GM19372 (cell line): ENCODE data around the gene USP28.
"Not testable (repeated sequence)": the region's sequence is repeated elsewhere in the genome, so short reads cannot be mapped to it uniquely, and the experiment has no call there.

Experiments used
- ATAC-seq: cut with Tn5 transposase; IDR thresholded peaks from one replicate; pipeline ENCODE4 v1.9.1; 2021; ENCODE audit warnings: mild to moderate bottlenecking, low read depth, moderate library complexity; ENCODE audit not compliant: unreplicated experiment

Gene USP28

DNA sequence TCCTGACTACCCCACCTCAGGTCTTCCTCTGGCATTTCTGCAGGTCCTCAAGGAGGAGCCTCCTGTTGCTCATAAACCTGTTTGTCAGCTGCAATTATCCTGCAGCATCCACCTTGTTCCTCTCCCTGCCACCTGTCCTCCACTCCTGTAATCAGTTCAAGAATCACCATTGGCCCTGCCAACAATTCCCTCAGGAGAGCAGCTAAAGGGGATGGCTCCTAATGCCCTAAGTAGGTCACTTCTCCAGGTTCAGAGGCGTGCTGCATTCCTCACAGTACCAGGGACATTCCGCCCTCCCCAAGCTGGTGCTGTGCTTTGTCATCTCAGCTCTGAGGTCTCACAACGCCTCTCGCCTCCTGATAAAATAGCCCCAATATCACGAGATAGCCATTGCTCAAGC lies 93.7 kb downstream of the USP28 start:
- no peak for ATAC-seq

DNA sequence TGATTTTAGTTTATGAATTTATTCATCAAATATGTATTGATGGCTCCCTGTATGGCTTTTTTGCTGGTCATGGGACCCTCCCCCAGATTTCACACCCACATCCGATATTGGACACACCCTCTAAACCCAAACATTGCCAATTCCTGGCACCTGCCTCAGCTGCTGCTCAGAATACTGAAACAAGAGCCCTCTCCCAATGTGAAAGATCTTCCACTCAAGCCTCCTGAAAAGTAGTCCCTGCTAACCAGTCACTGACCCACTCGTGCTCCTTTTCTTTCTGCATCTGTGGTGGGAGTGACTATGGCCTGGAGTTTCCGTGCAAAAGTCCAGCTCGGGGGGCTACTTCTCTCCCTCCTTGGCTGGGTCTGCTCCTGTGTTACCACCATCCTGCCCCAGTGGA lies 95.9 kb downstream of the USP28 start, which contains the start of gene CLDN25:
CLDN25 (plus strand) TSS at position 301 of the 400 bp plus-strand sequence; CDS start at position 301, 0 bp downstream.
- ATAC-seq = no peak

GRCh38 chr11:113778111-113778910 lies 97.1 kb downstream of the USP28 start:
- ATAC-seq = no peak

DNA sequence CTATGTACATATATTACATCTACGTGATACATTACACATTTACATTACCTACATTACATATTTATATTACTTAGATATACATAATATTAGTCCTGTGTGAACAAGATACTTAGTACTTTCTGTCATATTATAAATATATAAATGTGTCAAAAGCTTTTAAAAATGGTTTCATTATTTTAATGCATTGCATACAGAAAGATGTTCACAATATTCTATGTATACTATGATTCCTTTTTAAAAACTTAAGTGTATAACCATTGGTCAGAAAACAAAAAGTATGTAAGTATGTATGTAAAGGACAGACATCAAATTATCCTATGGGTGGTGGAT lies 101.2 kb downstream of the USP28 start:
- no peak for ATAC-seq

GRCh38 chr11:113773416-113774173 lies 101.8 kb downstream of the USP28 start, which contains the start of gene ZW10:
TSS of gene ZW10 (minus strand) at chr11:113773692. CDS start at chr11:113773666, 26 bp downstream.
- peak; percentile 98 for ATAC-seq

GRCh38 chr11:113773092-113773415 lies 102.3 kb downstream of the USP28 start:
- no peak for ATAC-seq

GRCh38 chr11:113771964-113772363 lies 103.4 kb downstream of the USP28 start:
- ATAC-seq = no peak

- no peak for ATAC-seq
These were observed 110.7 kb downstream of the USP28 start for GRCh38 chr11:113764527-113765219.

DNA sequence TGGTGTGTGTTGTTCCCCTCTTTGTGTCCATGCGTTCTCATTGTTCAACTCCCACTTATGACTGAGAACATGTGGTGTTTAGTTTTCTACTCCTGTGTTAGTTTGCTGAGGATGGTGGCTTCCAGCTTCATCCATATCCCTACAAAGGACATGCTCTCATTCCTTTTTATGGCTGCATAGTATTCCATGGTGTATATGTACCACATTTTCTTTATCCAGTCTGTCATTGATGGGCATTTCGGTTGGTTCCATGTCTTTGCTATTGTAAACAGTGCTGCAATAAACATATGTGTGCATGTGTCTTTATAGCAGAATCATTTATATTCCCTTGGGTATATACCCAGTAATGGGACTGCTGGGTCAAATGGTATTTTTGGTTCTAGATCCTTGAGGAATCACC lies 112.3 kb downstream of the USP28 start:
- ATAC-seq = not testable (repeated sequence)

GRCh38 chr11:113760241-113760640 lies 115.1 kb downstream of the USP28 start:
- ATAC-seq = no peak

DNA sequence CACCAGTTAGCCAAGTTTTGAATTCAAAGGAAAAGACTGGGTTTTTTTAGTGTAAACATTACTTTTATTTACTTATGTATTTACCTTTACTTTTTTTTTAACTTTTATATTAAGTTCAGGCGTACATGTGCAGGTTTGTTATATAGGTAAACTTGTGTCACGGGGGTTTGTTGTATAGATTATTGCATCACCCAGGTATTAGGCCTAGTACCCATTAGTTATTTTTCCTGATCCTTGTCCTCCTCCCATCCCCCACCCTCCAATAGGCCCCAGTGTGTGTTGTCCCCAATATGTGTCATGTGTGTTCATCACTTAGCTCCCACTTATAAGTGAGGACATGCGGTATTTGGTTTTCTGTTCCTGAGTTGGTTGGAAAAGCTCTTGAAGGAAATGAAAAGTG lies 122.4 kb downstream of the USP28 start:
- ATAC-seq = no peak
